ENCODE measurements around the gene SLC39A5.
"Not testable (repeated sequence)": the region's sequence is repeated elsewhere in the genome, so short reads cannot be mapped to it uniquely, and the experiment has no call there.

Gene SLC39A5

DNA sequence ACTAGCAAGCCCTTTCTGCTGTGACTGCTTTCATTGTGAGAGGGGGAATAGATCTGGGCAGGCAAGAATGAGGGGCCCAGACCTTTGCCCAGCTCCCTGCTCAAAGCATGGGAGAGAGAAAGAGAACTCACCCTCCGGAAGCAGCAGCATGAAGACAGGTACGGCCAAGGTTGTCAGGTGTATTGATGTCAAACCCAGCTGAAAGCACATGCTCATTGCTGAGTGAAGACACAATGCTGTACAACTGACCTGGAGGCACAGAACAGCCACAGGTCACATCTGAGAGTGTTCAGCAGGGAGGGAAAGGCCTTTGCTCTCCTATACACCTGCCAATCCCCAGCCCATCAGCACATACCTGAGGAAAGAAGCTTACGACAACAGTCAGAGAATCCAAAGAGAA, 22.8 kb downstream of the SLC39A5 start:
- DNase-seq = no peak

- no peak for DNase-seq
Observed at GRCh38 chr12:56253091-56253490, 23.2 kb downstream of the SLC39A5 start.

DNA sequence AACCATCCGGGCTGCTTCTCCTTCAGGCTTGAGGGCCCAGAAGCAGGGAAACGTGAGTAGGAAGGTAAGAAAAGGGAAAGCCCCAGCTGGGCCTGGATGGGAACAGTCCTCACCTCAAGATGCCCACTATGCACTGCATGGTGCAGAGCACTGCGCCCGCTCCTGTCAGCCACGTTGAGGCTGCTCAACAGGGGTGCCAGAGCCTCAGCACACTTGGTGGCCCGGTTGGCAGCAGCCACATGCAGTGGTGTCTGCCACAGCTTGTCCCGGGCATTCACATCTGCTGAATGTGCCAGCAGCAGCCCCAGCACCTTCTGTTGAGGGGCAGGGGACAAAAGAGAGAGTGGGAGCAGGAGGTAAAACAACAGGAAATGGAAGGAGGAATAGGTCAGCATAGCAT, 25.8 kb downstream of the SLC39A5 start:
- no peak for DNase-seq

- DNase-seq = no peak
Observed at GRCh38 chr12:56256326-56256960, 26.6 kb downstream of the SLC39A5 start.

GRCh38 chr12:56257071-56257470, 27.2 kb downstream of the SLC39A5 start:
- no peak for DNase-seq

- DNase-seq = peak; percentile 46
Observed at GRCh38 chr12:56257491-56258067, 27.7 kb downstream of the SLC39A5 start.

DNA sequence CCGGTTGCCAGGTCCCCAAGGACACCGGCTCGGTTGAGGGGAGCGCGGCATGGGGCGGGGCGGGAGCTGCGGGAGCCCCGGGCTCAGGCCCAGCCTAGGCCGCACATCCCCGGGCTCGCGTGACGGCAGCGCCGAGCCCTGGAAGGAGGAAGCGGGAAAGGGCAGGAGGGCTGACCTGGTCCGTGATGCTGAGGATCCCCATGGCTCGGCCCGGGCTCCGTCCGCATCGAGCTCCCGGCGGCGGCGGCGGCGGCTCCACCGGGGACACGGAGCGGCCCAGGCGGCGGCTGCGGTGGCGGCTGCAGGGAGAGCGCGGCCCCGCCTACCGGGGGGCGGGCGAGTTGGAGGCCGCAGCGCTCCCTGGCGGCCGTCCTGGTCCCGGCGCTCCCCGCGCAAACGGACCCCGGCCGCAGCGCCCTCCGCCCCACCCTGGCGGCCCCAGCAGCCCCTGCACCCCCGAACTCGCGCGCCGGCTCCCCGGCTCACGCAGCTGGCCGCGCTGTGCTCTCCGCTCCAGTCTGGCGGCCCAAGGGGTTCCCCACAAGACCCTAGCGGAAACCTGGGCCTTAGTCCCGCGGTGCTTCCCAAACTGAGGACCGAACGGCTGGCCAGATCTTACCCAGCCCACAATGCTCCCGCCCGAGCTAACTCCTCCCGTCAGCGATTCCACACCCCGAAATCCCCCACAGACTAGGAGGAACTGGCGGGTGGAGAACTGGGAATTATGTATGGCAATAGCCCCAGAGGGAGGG, 28.4 kb downstream of the SLC39A5 start, which contains the start of gene ANKRD52:
ANKRD52 (minus strand) TSS at position 317 of the 752 bp plus-strand sequence; CDS start at position 202, 115 bp downstream.
- DNase-seq = peak; percentile 87

- DNase-seq = no peak
Observed at GRCh38 chr12:56258820-56259183, 29.0 kb downstream of the SLC39A5 start.

DNA sequence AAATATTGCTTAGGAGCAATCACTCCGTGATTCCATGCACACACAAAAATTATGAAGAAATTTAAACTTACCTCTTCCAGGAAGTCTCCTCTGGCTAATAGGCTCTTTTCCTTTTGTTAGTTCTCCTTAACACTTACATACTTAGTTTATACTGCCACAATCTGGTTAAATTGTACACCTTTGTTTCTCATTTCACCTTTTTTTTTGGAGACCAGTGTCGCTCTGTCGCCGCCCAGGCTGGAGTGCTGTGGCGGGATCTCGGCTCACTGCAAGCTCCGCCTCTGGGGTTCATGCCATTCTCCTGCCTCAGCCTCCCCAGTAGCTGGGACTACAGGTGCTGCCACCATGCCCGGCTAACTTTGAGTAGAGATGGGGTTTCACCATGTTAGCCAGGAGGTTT, 30.5 kb downstream of the SLC39A5 start:
- no peak for DNase-seq

DNA sequence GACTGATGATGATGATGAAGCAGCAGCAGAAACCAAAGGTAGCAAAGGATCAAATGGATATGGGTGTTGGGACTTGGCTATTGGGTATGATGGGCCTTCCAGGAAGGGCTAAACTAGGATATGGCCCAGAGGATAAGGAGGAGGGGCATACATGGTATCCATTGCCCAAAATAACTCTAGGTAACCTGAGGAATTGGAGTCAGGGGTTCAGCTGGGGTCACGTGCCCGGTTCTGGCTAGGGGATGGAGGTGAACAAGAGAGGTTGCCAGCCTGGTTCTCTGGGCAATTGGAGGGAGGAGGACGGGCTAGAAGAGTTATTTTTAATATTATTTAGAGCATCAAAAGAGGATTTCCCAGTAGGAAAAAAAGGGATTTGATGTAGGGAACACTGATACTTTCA, 31.1 kb downstream of the SLC39A5 start:
- DNase-seq = no peak

GRCh38 chr12:56261503-56262232, 31.8 kb downstream of the SLC39A5 start:
- DNase-seq = no peak

DNA sequence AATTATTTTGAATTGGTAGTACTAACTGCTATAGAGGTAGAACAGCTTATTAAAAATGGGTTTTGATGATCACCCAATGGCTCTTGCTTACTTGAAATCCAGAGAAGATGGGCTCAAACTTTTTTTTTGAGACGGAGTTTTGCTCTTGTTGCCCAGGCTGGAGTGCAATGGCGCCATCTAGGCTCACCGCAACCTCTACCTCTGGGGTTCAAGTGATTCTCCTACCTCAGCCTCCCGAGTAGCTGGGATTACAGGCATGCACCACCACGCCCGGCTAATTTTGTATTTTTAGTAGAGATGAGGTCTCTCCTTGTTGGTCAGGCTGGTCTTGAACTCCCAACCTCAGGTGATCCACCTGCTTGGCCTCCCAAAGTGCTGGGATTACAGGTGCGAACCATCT, 33.1 kb downstream of the SLC39A5 start:
- DNase-seq = not testable (repeated sequence)

- not testable (repeated sequence) for DNase-seq
Observed at GRCh38 chr12:56266068-56266692, 36.3 kb downstream of the SLC39A5 start.

DNA sequence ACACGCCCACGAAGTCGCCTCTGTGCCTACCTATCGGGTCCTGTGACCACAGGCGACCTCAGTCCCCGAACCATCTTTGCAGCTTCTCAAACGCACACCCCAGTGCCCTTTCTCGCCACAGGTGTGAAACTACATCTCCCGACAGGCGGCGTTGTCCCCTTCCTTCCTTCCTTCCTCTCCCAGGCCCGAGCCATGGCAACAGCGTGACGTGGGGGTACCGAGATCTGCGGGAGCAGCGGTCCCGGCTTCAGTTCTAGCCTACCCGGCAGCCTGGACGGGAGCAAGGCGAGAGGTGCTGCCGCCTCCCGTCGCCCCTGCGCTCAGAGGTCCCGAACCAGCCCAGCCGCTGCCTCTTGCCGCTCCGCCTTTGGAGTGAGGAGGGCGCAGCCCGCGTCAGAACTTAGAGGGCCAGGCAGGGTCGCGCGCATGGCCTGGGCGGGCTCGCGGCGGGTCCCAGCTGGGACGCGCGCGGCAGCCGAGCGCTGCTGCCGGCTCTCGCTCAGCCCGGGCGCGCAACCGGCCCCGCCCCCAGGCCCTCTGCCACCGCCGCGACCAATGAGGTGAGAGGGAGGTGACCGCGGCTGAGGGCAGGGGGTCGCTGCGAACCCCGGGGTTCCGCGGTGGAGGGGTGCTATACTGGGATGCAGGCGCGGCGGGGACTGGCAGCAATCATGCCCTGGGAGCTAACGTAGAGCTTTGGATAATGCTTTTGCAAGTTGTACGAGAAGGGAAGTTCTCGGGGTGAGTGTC, 37.0 kb downstream of the SLC39A5 start, which contains the start of gene COQ10A:
COQ10A (plus strand) TSS at position 250 of the 750 bp plus-strand sequence; CDS start at position 427, 177 bp downstream.
- DNase-seq = peak; percentile 94

DNA sequence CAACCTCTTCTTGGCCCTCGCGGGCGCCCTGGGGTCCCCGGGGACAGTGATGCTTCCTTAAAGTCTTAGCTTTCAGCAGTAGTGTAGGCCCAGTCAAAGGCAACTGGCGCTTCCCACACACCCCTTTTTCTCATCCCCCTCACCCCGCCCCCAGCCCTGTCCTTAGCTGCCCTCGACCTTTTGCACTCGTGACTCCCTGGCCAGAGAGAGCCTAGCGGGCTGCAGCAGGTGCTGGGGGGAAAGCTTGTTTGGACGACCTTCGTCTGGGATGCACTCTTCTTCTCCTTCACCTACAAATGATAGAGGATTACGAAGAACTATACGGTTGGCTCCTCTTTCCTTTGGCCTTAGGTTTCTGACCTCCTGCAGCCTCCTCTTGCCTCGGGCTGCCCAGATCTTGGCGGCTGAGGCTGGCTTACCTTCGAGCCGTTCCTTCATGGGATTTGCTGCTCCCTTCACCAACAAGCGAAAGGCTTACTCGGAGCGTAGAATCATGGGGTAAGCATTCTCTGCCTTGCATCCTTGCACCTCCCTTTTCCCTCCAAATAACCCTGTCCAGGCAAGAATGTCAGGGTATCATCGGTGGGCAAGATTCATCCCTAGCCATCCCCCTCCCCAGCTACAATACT, 37.7 kb downstream of the SLC39A5 start:
- DNase-seq = no peak

GRCh38 chr12:56271031-56271430, 41.2 kb downstream of the SLC39A5 start:
- no peak for DNase-seq

GRCh38 chr12:56272468-56272867, 42.6 kb downstream of the SLC39A5 start:
- DNase-seq = not testable (repeated sequence)

- no peak for DNase-seq
Observed at GRCh38 chr12:56274299-56274698, 44.4 kb downstream of the SLC39A5 start.

DNA sequence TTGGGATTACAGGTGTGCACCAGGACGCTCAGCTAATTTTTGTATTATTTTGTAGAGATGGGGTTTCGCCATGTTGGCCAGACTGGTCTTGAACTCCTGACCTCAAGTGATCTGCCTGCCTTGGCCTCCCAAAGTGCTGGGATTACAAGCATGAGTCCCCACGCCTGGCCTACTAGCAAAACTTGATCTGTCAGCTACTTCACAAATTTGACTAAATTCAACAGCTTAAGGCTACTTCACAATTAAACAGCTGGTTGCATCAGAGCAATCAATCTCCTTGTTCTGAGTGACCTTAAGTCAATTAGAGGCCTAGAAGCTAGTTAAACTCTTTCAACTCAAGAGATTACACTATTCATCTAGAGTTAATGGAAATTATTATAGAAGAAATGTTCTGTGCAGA, 49.1 kb downstream of the SLC39A5 start:
- no peak for DNase-seq

- no peak for DNase-seq
Observed at GRCh38 chr12:56280849-56281248, 51.0 kb downstream of the SLC39A5 start.

GRCh38 chr12:56282030-56282429, 52.2 kb downstream of the SLC39A5 start:
- DNase-seq = no peak

GRCh38 chr12:56282579-56282978, 52.7 kb downstream of the SLC39A5 start:
- DNase-seq = no peak
